GM19351 (cell line): Measurements from ENCODE around the gene CCDC91.
A peak's percentile ranks its signal among the peaks of the same experiment; 100 is the strongest.
"Not testable (repeated sequence)": the region's sequence is repeated elsewhere in the genome, so short reads cannot be mapped to it uniquely, and the experiment has no call there.

Experiments
- ATAC-seq: cut with Tn5 transposase; IDR thresholded peaks from one replicate; pipeline ENCODE4 v1.9.1; 2021; ENCODE audit warnings: mild to moderate bottlenecking, moderate library complexity; ENCODE audit not compliant: unreplicated experiment

Gene CCDC91

GRCh38 chr12:28231248-28231647 is 41.0 kb downstream of the CCDC91 start:
- no peak for ATAC-seq

- ATAC-seq = peak; percentile 48
Measured at GRCh38 chr12:28232211-28232928, 42.1 kb downstream of the CCDC91 start.

DNA sequence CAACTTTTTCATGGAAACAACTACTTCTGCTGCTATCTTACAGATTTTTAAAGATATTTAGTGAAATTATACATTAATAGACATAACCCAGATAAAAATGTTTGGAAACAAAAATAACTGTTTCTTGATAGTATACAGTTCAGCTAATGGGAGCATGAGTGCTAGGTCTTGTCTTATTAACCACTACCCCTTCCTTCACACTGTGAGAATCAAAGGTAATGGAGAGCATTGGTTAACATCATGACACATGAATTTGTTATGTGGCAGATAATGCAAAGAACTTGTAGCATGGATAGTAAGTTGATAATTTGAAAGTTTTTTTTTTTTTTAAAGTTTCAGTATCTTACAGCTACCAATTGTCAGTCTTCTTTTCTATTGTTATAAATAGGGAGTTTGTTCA is 44.2 kb downstream of the CCDC91 start:
- no peak for ATAC-seq

DNA sequence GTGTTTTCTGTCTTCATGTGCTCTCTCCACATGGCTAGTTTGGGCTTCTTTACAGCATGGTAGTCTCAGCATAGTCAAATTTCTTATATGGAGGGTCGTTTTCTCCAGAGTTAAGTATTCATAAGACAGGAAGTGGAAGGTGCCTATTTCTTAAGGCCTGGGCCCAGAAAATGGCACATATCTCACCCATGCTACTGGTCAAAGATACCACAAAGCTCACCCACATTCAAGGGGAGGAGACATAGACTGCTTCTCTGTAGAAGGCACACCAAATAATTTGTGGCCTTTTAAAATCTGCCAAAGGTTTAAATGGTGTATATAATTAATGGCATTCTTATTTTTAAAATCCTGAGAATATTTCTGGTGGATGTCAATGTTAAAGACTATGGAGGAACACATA is 44.8 kb downstream of the CCDC91 start:
- peak; percentile 39 for ATAC-seq

- ATAC-seq = no peak
Measured at GRCh38 chr12:28235985-28236384, 45.7 kb downstream of the CCDC91 start.

- no peak for ATAC-seq
Measured at GRCh38 chr12:28237423-28237822, 47.2 kb downstream of the CCDC91 start.

DNA sequence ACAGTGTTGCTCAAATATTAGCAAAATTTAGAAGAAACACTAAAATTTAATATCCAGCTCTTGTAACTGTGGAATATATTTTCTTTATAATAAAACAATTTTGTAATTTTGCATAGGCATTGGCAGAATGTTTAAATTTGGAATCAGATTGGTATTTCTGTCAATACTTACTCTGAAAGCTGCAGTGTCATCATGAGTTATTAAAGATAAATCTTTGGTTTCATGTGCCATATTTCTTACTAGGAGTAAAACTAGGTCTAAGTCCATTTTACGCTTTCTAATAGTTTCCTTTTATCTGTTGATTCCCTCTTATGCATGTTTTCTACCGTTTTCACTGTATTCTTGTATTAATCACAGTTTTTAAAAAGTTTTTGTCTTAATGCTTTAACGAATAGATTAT is 49.7 kb downstream of the CCDC91 start:
- no peak for ATAC-seq

GRCh38 chr12:28240853-28241252 is 50.6 kb downstream of the CCDC91 start:
- no peak for ATAC-seq

GRCh38 chr12:28242129-28242495 is 51.9 kb downstream of the CCDC91 start:
- no peak for ATAC-seq

DNA sequence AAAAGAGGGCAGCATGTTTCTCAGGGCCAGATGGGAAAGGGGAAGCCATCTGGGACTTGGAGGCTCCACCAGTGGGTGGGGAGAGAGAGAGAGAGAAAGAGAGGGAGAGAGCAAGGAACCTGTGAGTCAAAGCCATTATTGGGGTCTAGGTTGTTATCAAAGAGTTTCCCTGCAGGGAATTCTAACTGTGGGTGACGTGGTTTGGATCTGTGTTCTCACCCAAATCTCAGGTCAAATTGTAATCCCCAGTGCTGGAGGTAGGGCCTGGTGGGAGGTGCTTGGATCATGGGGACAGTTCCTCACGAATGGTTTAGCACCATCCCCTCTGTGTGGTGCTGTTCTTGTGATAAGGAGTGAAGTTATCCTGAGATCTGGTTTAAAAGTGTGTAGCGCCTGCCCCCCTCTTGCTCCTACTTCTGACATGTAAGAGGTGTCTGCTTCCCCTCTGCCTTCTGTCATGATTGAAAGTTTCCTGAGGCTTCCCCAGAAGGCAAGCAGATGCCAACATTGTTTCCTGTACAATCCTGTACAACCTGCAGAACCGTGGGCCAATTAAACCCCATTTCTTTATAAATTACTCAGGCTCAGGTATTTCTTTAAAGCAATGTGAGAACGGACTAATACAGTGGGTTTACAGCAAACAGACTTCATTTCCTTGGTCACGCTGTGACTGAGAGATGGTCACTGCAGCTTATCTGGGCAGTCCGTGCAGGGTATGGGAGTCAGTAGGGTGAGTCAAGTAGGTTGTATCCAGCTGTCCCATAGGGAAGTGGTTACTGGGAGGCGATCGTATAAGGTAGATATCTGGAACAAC is 52.4 kb downstream of the CCDC91 start:
- ATAC-seq = no peak

- ATAC-seq = no peak
Measured at GRCh38 chr12:28243310-28243633, 53.0 kb downstream of the CCDC91 start.

GRCh38 chr12:28247806-28248205 is 57.5 kb downstream of the CCDC91 start:
- no peak for ATAC-seq

- ATAC-seq = no peak
Measured at GRCh38 chr12:28248555-28249145, 58.4 kb downstream of the CCDC91 start.

DNA sequence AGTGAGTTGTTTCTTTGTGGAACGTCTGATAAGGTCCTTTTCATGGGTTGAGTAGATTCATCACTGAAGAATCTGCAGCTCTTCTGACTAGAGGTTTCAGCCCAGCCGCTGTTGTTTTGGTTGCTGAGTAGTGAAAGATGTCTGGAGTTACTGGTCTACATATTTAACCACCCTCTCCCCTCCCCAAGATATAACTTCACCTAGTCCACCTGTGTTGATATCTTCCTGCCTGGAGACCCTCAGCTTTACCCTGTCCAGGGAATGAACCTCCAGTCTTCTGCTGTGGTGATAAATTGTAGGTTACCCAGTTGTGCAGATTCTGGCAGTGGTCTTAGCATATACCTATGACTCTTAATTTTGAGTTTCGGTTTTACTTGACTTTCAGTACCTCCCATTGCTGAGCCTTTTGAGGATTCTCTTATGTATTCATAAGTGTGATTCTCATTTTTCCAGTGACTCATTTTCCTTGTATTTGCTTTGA is 62.9 kb downstream of the CCDC91 start:
- ATAC-seq = peak; percentile 97

GRCh38 chr12:28257411-28257810 is 67.2 kb downstream of the CCDC91 start:
- no peak for ATAC-seq

DNA sequence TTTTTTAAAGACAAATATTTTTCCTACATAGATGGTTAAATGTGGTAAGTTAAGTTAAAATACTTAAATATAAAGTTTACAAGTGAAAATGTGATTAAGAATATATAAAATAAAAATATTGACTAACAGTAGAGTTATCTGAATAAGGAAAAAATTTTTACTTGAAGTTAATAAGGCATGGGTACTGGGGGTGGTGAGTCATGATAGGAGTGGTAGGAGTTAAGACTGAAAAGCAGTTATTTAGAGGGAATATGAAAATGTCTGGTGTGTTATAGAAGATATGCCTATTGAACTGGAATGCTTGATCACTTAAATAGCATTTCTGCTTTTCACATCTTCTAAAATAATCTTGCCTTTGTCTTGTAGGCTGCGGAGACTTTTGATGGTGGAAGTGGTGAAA is 68.7 kb downstream of the CCDC91 start:
- no peak for ATAC-seq

- ATAC-seq = no peak
Measured at GRCh38 chr12:28265435-28266042, 75.3 kb downstream of the CCDC91 start.

DNA sequence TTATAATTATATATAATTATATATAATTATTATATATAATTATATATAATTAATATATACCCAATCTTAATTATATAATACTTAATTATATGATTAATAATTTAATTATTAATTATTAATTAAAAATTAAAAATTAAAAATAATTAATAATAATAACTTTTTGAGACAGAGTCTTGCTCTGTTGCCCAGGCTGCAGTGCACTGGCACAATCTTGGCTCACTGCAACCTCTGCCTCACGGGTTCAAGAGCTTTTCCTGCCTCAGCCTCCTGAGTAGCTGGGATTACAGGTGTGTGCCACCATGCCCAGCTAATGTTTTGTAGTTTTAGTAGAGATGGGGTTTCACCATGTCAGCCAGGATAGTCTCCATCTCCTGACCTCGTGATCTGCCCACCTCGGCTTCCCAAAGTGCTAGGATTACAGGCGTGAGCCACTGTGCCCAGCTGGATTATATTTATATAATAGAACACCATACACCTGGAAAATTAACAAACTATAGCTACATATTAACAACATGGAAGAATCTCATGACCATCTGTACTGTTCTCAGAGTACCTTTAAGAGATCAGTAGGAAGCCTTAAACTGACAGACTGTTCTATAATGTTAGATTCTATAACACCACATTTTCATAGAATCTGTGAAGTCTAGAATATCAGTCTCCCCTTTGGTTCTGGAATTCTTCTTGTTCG is 77.8 kb downstream of the CCDC91 start:
- not testable (repeated sequence) for ATAC-seq

- no peak for ATAC-seq
Measured at GRCh38 chr12:28268608-28269229, 78.5 kb downstream of the CCDC91 start.

DNA sequence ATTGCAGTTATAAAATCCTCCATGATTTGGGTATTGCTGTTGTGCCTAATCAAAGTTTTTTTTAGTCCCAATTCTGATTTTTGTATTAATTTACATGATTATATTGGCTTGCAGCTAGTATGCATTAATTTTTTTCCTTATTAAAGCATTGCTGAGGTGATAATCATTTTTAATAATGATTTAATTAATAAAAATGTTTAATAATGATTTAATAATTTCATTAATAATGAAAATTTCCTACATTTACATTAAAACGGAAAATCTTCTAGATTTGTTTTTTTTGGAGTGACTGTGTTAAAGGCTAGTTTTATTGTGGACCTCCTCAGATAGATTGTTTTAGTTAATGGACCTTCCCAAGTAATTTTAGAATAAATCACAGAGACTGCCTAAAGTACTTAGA is 79.6 kb downstream of the CCDC91 start:
- ATAC-seq = no peak

GRCh38 chr12:28278499-28278898 is 88.2 kb downstream of the CCDC91 start:
- no peak for ATAC-seq
